GM18508 (cell line): ENCODE measurements around the gene QKI.

Experiments
- ATAC-seq: cut with Tn5 transposase; IDR thresholded peaks from one replicate; pipeline ENCODE4 v1.9.1; 2021; ENCODE audit warnings: moderate number of reproducible peaks; ENCODE audit not compliant: insufficient read depth, unreplicated experiment

Gene QKI

DNA sequence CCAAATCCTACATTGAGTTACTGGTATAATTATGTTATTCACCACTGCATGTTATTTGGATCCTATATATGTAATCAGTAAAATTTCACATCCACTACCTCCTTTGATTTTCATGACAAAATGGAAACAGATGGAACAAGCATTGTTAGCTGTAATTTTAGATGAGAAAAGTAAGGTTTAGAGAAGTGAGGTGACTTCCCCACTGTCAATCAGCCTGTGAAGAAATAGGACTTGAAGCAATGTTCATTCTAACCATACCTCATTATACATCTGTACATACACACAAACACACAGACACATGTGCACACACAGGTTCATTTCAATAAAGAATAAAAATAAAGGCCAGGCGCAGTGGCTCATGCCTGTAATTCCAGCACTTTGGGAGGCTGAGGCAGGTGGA, 23.7 kb upstream of the QKI start:
- ATAC-seq: no peak

DNA sequence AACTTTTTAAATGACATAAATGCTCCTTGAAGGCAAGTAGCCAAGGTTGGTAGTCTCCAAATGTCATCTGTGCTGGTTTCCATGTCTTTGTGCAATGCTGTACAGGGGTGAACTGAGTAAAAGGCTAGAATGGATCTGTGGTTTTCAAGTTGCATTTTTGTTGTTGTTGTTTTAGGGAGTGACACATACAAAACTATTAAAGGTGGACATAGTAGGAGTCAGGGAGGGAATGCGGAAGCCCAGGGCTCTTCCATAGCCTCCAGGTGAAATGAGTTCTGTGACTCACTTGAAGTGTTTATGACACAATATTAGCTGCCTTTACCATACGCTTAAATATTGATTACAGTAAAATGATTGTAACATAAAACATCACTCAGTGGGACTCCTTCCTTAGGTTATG, 22.5 kb upstream of the QKI start:
- ATAC-seq: no peak

DNA sequence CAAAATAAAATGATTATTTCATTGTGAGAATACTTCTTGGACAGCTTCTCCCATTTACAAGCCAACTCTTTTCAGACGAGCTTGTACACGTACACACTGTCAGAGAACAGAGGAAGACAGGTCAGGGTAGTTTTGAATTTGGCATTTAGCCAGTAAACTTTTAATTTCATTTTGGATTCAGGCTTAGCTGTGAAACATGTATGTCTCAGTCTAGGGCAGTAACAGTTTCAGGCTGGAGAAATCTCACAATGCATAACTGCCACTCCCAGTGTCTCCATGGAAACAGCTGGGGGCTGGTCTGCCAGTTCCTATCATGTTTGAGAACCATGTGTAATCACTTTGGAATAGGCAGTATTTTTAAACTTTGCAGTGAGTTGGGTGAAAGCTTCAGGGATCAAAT, 22.0 kb upstream of the QKI start:
- ATAC-seq: no peak

DNA sequence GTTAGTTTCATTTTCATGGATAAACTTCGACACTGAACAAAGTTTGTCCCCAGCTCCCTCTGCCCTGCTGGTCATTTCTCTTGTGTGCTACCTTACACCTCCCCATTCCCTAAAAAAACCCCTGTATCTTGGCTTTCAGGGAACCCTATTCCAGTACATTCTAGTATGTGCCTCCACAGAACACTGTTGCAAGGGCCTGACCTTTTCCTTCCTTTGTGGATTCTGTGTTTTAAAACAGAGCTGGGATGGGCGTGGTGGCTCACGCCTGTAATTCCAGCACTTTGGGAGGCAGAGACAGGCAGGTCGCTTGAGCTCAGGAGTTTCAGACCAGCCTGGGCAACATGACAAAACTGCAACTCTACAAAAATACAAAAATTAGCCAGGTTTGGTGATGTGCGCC, 20.6 kb upstream of the QKI start:
- ATAC-seq: no peak

DNA sequence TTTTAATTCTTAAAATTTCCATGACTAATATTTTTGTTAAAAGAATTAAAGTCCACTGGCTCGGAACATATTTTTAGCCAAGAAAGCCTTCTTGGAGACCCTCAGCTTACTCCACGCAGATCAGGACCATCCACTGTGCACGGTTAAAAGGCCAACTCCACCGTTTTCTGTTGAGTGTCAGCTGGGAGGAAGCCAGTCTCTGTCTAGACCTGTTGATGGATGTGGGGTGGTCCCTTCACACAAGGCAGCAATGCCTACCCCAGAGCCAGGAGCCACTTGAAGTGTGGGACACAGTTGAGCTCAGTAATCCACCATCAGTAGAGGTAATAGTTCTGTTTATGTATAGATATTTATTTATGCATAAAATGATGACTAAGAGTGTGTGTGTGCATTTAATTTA, 19.9 kb upstream of the QKI start:
- no peak for ATAC-seq

DNA sequence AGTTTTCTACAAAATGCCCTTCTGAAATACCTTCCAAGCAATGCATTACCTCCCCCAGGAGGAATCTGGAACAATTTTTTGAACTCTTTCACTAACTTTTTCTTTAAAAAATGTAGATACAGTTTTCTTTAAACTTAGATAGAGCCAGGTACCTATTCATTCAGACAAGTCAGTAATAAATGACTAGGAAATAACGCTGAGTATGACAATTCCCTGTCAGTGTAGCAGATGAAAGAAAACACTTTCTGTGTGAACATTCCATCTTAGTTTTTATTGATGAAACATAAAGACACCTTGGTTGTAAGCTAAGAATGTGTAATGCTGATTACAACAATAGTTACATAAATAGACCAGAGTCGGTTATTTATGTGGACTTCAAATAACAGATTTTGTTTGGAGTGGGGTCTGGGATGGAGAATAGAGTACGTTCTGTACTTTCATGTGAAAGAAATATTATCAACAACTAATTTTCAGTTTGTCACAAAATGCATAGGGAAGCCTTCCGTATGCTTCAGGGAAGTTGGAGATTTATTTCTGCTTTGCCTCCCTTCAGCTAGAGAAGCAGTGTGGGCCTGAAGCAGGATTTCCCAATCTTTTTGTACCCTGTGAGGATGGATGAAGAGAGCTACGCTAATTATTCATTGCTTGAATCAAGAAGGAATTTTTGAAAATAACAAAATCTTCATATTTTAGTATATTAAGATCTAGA, 19.2 kb upstream of the QKI start:
- no peak for ATAC-seq

DNA sequence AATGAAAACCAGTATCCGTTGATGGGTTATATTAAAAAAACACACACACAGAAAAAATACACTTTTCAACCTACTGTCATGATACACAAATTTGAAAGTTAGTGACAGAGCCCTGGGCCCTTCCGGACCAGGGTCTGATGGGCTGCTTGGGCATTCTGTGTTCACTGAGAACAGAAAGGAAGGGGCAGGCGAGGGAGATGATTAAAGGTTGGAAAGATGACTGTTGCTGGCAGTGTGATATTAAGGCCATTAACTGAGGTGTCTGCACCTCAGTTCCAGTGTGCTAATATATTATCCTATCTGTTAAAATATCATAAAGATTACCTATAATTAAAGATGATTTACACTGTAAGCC, 18.7 kb upstream of the QKI start:
- ATAC-seq: no peak

DNA sequence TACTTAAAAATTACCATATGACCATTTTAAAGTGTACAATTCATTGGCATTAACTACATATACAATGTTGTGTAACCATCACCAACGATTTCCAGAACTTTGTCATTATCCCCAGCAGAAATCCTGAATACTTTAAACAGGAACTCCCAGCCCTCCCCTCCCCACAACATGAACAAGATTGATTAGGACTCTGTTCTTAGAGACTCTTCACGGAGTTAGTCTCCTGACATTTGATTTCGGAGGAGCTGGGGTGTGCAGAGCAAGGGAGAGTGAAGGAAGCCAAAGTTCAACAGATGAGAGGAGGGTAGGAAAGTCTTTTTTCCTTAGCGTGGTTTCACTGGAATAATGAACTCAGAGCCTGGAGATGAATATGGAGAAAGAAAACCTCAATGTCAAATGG, 17.2 kb upstream of the QKI start:
- ATAC-seq: no peak

DNA sequence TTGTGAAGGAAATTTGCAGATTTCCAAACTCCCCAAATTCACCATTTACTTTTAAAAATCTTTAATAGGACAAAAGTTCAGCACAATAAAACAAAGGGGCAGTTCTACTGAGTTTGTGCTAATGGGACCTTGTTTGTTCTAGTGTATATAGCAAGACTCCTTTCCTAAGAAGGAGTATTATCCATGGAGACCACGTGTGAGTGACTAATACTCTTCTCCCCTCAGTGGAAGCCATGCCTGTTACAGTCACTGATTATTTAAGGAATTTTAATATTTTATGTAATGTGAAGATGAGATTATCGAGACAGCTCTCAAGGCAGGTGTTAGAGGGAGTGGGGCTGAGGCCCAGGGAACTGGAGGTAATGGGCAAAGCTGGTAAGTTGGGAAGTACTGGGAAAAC, 16.4 kb upstream of the QKI start:
- ATAC-seq: no peak

DNA sequence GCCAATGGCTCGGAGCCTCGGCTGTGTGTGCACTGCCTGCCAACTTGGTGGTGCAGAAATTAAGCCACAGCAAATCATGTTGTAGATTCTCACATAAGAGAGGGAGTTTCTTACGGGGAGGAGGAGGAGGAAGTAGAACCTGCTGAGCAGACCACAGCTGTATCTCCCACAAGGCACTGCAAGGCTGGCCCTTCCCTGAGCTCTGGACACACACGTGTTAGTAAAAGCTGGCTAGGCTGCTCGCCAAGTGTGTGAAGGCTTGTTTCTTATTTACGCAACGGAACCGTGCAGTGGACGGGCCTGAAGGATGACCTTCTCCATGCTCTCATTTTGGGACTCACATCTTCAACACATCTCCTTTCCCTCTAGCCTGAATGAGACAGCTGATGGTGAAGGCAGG, 15.7 kb upstream of the QKI start:
- no peak for ATAC-seq

DNA sequence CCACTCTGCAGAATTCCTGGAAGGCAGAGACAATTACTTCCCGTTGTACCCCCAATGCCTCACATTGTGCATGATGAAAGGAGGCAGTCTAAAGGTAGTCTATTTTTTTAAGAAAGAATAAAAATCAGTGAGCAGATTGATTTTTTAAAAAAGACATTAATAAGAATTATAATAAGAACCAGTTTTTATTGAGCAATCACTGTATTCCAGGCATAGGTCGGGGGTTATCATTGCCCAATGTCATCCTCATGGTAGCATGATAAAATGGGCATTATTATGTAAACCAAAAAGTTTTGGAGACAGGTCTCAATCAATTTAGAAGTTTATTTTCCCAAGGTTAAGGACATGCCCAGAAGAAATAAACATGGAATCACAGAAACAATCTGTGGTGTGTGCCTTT, 14.0 kb upstream of the QKI start:
- ATAC-seq: no peak

DNA sequence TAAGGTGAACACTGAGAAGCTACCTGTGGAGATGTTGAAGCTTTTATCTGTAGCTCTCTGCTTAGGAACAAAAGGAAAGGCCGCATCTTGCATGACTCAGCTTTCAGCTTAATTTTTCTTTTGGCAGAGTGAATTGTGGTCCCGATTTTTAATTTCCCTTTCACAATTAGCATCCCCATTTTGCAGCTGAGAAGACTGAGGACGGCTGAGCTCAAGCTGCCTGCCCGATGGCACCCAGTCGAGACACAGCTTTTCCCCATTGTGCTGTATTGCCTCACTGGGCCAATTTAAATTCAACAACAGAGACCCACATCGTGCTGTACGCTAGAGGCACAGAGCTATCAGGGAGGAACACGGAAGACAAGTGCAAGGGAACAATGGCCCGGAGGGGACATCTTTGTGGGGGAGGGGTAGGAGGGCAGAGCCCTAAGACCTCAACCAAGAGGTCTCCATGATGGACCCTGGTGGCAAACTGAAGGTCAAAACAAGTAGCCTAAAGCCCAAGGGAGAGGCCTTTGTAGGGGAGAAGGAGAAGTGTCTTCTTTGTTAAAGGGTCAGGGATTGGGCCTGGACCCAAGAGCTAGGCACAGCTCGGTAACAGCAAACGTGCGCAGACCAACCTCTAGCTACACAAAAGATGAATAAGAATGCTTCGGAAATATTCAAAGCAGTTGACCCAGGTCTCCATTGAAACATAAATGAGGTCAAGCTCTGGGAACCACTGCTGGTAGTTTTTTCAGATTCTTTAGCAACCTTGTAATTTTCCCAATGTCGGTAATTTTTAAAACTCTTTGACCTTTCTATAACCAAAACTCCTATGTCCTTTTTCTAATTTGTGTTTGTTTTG, 13.3 kb upstream of the QKI start:
- no peak for ATAC-seq

DNA sequence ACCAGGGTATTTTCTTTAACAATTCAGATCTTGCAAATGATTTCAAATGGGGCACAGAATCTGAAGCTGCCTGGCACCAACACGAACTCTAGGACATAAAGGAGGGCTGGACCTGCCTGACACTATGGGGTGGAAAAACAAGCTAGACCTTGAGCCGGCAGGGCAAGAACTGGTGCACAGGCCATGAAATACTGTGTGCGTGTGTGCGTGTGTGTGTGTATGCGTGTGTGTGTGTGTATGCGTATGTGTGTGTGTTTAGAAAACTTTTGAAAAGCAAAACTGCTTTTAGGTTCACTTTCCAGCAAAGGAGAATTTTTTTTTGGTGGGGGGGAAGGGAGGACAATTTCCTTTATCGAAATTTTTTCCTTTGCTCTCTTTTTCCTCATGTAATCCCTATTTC, 11.9 kb upstream of the QKI start:
- no peak for ATAC-seq

DNA sequence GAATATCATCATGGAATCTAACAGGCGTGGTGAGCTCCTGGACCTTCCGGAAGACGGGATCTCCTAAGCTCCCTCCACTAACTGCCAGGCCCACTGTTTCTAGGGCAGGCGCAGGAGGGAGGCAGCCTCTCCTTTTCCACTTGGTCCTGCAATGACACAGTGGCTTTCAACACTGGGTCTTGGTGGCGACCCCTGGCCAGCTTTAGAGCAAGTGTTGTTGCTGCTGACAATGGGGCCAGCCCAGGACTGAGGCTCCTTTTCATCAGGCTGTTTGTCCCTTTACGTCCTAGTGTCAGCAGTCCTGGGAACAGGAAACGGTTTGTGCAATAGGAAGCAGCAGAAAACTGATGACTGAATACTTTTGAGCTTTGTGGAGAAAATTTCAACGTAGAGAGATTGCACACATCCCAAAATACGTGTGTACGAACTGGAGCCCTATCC, 9.7 kb upstream of the QKI start:
- no peak for ATAC-seq

DNA sequence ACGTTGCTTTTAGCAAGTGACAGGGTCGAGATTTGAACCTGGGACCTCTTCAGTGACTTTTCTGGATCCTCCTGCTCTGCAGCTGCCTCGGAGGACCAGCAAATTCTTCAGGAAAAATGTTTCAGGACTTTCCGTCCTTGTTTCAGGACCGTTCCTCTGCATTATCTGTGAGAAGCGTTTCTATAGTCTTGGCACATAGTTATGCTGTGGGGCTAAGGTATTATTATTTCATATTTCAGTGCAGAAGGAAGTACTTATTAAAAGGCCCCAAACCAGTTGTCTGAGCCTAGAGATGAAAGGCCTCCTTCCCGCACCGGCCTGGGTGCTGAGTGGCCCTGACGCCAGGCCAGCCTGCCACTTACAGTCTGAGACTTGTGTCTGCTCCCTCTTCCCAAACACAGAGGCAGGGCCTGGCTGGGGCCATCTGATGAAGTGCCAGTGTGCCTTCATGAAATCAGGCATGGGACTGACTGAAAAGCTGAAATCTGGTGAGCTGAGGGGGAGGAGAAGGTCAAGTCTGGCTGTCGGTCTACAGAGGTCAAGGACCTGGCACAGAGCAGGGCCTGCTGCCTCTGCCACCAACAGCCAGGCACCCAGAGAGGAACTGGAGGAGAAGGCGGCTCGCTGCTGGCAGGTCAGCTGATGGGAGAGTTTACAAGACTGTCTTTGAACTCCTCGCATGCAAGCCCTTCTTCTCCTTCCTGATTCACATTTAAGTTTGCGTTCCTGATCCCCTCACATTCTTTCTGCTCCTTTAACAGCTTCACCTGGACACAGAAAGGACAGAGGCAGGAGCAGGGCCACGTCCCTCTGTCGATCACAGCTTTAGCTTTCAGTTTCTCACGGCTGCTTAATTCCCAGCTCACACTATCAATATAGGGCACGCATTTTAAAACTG, 8.9 kb upstream of the QKI start:
- peak; percentile 61 for ATAC-seq

DNA sequence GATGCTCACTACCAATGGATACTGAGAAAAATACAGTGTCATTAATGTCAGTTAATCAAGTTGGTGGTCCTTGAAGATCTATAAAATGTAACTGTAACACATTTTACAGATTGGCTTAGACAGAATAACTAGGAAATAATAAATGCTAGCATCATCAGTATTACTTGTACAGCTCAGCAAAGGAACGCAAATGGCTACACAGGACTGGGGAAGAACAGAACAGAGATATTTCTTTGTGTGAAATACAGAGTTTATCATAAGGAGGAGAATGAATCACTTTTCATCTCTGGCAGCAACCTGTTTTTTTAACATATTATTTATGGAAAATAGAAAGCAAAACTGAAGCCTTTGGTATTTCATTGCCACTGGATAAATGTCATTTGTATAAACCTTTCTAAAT, 8.2 kb upstream of the QKI start:
- ATAC-seq: peak; percentile 24

DNA sequence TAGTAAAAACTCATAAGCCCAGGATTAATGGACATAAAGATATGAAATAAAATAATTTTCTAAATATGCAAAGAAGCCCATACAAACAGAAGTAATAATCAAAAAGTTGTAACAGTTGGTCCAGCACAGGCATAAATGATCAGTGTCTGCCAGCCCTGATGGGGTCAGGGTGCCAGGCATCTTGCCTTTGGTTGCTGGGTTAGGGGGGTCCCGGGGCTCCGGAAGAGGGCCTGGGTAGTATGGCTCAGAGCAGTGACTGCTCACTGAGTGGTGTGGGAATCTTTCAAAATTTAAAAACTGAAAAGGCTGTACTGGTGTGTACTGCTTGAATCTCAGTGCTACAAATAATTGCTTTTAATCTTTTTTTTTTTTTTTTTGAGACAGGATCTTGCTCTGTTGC, 7.7 kb upstream of the QKI start:
- ATAC-seq: no peak

DNA sequence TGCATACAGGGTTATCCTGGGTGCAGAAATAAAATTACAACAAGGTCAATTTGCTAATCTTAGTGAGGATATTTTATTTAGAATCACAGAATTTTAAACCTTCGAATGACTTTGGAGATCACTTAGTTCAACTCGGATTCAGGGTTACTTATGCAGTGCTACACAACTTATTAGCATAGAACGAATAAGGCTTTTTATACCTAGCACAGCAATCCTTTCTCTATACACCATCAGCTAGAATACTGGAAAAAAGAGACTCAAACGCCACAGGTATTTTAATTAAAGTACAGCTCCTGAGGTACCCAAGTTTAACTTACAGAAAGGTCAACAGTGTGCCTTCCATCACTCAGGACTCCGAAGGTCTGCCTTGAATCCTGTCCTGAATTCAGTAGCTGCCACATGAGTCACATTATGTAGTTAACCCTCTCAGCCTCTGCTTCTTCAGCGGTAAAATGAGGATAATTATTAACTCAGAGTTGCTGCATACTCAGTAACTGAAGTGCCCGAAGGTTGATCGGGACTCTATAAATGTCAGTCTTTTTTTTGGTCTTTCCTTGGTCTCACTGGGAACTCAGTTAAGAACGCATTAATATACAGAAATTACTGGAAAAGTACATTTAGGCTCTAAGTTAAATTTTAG, 6.0 kb upstream of the QKI start:
- ATAC-seq: no peak

DNA sequence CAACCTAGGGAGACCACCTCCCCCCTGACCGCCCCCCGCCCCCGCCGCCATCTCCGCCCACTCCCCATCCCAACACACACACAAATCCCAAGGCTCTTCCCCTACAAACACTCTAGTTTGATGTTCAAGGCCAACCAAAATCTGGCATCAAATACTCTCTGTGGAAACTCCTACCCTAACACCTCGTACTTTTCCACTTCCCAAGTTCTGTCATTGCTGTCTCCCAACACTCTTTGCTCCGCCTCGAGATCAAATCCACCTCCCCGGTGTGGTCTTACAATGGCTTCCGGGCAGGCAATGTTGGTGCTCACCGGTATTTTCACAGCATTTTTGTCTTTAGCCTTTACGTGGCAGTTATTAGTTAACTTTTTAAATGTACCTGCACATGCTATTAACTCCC, 4.8 kb upstream of the QKI start:
- no peak for ATAC-seq

DNA sequence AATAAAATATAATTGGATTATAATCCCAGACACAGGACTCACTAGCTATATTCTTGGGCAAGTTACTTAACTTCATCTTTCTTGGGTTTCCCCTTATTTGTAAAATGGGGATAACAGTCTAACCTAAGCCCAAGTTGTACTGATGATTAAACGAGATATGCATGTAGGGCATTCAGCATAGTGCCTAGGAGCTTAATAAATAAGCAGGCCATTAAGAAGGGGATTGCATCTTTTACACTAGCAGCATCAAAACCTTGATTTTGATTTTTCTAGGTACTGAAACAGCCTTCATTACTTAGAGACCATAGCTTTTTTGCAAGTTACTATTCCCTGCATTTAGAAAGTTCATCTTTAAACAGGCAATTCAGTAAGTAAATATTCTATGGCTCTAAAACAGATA, 2.2 kb upstream of the QKI start:
- no peak for ATAC-seq
